Dedifferentiated amniotic fluid mesenchymal stem cell (primary cell): Measurements from ENCODE around the gene HNRNPL.
"Not testable (repeated sequence)": the region's sequence is repeated elsewhere in the genome, so short reads cannot be mapped to it uniquely, and the experiment has no call there.

ENCODE experiments used
- DNase-seq: peaks from one replicate; pipeline ENCODE4 v3.0.0-alpha.2; 2016; ENCODE audit errors: extremely low spot score

The HNRNPL gene

DNA sequence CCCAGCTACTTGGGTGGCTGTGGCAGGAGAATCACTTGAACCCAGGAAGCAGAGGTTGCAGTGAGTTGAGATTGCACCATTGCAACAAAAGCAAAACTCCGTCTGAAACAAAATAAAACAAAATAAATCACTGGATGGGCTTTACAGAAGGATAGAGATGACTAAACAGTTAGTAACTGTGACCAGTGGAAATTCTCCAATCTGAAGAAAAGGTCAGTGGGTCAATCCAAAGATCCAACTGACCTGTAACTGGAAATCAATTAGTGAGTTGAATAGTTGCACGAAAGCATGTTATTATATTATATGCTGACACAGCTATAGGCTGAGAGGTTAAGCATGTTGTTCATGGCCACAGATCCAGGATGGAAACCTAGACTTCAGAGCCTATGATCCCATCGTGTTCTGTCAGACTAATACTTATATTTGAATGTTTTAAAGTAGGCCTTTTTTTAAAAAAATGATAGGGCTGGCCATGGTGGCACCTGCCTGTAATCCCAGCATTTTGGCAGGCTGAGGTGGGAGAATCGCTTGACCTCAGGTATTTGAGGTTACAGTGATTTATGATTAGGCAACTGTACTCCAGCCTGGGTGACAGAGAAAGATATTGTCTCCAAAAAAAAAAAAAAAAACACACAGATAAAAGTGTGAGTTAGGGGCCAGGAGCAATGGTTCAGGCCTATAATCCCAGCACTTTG lies 19.6 kb downstream of the HNRNPL start:
- no peak for DNase-seq

DNA sequence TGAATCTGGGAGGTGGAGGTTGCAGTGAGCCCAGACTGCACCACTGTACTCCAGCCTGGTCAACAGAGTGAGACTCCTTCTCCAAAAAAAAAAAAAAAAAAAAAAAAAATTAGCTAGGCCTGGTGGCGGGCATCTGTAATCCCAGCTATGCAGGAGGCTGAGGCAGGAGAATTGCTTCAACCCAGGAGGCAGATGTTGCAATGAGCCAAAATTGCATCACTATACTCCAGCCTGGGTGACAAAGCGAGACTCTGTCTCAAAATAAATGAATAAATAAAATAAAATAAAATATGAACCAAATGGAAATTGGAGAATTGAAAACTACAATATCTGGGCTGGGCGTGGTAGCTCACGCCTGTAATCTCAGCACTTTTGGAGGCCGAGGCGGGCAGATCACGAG lies 20.6 kb downstream of the HNRNPL start:
- DNase-seq, result not testable (repeated sequence)

DNA sequence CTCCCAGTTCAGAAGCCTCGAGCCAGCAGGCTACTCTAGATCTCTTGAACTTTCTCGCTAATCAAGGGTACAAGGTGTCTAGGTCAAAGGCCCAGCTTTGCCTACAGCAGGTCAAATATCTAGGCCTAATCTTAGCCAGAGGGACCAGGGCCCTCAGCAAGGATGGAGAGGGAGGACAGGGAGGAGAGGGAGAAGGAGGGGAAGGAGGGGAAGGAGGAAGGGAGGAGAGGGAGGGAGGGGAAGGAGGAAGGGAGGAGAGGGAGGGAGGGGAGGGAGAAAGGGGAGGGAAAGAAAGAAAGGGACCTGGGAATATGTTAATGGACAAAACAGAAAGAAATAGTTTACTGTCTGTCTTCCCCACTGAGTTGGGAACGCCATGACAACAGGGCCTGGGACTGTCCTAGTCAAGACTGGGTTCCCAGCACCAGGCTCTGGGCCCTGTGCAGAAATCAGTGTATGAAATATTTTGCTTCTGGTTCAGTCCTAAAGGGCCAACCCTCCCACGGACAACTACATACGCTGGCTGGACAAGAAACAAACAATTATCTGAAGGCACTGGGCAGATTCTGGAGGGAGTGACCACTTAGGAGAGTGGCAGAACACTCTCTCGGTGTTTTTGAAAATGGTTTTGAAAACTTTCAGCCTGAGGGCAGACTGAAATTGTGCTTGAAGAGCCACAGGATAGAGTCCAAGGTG lies 22.8 kb downstream of the HNRNPL start:
- no peak for DNase-seq

DNA sequence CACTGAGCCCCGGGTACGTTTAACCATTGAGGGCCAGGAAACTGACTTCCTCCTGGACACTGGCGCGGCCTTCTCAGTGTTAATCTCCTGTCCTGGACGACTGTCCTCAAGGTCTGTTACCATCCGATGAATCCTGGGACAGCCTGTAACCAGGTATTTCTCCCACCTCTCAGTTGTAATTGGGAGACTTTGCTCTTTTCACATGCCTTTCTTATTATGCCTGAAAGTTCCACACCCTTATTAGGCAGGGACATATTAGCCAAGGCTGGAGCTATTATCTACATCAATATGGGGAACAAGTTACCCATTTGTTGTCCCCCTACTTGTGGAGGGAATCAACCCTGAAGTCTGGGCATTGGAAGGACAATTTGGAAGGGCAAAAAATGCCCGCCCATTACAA lies 23.9 kb downstream of the HNRNPL start:
- DNase-seq, result not testable (repeated sequence)

DNA sequence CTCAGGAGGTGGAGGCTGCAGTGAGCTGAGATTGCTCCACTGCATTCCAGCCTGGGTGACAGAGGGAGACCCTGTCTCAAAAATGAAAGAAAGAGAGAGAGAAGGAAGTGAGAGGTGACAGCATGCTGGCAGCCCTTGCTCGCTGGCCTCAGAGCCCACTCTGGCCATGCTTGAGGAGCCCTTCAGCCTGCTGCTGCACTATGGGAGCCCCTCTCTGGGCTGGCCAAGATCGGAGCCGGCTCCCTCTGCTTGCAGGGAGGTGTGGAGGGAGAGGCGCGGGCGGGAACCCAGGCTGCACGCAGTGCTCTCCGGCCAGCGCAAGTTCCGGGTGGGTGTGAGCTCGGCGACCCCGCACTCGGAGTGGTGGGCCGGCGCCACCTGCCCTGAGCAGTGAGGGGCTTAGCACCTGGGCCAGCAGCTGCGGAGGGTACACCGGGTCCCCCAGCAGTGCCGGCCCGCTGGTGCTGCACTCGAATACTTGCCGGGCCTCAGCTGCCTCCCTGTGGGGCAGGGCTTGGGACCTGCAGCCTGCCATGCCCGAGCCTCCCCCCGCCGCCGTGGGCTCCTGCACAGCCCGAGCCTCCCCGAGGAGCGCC lies 28.5 kb downstream of the HNRNPL start:
- not testable (repeated sequence) for DNase-seq

DNA sequence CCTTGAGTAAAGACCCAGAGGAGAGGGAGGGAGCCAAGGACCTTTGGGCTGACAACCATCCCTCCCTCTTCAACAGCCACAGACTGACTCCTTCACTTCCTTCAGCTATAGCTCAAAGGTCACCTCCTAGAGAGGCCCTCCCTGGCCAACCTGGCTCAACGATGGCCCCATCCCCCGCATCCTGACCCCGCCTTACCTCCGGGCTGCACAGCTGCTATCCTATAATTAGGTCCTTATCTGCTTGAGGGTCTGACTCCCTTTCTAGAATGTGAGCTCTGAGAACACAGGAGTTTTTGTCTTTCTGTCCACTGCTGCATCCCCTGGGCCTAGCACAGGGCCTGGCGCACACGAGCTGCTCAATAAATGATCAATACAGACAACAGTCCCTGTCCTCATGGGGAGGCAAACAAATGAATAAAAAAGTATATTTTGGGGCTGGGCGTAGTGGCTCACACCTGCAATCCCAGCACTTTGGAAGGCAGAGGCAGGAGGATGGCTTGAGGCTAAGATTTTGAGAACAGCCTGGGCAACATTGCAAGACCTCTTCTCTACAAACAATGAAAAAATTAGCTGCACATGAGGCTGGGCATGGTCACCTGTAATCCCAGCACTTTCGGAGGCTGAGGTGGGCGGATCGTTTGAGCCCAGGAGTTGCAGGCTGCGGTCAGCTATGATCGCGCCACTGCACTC lies 30.4 kb downstream of the HNRNPL start:
- no peak for DNase-seq

DNA sequence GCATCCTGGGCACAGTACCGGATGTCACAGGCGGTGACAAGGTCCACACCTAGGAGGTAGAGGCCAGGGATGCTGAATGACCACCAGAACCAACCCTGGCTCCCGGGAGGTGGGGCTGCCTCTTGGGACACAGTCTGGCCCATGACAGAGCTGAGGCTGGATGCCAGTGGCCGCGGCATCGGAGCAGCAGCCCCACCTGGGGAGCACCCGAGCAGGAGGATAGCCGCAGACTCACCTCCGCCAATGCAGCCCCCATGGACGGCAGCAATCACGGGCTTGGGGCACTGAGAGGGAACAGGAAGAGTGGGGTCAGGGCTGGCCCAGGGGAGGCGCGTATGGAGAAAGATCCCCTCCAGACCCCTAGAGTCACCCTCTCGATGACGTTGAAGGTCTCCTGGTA lies 32.7 kb downstream of the HNRNPL start:
- DNase-seq, result no peak

DNA sequence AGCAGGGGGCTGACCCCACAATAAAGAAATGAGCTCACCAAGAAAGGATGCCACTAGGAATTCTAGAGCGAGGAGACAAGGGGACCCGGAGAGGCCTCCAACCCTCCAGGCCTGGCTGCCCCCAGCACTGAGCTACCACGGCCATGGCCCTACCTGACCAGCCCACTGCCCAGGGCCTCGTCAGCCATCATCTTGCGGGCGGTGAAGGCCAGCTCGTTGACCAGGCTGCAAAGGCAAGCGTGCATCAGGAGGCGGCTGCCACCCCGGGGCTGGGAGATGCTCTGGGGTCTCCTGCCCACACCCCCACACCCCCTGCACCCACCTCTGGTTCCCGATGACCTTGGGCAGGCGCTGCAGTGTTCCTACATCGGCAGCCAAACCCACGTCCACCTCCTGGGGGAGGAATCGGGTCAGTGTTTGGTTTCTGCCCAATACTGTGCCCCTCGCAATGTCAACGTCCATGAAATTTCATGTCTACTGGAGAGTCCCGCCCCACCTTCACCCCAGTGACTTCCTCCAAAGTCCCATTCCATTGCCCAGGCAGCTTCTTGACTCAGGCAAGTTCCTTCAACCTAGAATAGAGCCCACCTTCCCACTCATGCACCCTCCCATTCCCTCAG lies 33.5 kb downstream of the HNRNPL start:
- DNase-seq, result no peak

DNA sequence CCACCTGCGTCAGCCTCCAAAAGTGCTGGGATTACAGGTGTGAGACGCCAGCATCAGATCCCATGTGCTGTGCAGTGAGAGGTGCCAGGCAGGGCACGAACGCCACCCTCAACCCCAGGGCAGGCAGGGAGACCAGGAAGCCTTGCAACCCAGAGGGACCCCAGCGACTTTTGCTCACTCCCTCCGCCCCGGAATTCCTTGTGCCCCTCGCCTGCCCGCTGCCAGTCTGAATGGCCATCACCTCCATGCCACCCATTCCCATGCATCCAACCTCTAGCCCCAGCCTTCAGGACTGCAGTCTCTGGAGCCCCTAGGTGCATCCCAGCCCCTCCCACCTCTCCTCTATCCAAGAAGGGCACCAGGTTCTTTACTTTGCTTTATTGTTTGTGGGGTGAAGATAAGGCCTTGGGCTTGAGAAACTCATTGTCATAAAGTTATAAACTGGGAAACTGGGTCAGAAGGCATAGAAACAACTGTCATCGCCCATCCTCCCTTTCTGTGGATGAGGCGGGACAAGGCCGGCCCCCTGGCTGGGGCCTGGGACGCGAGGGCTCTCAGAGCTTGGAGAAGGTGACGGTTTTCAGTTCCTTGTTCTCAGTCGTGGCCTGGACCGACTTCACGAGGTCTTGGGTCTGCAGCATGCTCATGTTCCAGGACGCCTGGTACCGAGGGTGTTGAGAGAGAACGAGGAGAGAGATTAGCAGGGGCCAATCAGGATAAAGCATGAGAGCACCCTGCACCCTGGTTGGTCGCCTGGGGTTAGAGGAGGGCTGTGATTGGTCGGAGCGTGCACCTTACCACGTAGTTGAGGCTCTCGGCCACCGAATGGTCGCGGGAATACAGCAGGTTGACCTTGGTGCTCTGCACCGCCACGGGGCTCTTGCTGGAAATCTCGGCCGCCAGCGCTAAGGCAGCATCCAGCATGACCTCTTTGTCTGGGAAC lies 34.5 kb downstream of the HNRNPL start:
- DNase-seq, result no peak

DNA sequence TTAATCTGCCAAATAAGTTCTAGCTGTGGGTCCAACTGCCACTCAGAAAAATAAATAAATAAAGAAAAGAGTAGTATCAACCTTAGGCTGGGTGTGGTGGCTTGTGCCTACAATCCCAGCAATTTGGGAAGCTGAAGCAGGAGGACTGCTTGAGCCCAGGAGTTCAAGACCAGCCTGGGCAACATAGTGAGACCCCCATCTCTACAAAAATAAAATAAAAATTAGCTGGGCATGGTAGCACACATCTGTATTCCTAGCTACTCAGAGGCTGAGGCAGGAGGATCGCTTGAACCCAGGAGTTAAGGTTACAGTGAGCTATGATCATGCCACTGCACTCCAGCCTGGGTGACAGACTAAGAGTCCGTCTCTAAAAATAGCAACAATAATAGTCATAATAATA lies 35.9 kb downstream of the HNRNPL start:
- DNase-seq, result not testable (repeated sequence)

DNA sequence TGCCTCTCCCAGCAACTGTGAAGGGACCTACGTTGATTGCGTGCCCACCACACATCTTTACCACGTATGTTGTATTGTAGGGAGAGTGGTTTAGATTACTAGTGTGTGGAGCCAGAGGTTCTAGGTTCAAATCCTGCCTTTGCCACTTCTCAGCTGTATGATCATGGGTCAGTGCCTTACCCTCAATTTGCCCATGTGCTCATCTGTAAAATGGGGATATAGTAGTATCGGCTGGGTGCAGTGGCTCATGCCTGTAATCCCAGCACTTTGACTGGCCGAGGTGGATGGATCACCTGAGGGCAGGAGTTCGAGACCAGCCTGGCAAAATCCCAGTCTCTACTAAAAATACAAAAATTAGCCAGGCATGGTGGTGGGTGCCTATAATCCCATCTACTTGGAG lies 36.5 kb downstream of the HNRNPL start:
- no peak for DNase-seq

DNA sequence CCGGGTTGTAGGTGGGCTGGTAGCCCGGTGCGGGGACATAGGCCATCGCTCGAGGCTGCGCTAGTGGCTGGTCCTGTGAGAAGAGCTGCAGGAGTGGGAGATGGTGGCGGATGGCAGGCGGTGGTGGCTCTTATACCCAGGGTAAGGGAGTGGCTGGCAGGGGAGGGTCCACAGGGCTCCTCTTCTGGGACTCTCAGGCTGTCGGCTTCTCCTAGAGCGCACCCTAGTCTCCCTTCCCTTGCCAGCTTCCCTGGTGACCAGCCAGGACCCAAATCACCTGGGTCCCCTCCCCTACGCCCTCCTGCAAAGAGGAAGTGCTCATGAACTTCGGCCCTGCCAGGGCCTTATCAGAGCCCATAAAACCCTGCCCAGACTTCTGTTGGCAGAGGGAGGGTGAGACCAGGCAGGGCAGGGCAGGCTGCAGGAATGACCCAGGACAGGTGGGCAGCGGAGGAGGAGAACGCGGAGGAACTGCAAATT lies 36.9 kb downstream of the HNRNPL start, which contains the start of gene LGALS4:
Gene LGALS4, minus strand, starts transcription at position 105 of the 480 bp plus-strand sequence. Its CDS starts 59 bp downstream, at position 46.
- DNase-seq, result no peak

DNA sequence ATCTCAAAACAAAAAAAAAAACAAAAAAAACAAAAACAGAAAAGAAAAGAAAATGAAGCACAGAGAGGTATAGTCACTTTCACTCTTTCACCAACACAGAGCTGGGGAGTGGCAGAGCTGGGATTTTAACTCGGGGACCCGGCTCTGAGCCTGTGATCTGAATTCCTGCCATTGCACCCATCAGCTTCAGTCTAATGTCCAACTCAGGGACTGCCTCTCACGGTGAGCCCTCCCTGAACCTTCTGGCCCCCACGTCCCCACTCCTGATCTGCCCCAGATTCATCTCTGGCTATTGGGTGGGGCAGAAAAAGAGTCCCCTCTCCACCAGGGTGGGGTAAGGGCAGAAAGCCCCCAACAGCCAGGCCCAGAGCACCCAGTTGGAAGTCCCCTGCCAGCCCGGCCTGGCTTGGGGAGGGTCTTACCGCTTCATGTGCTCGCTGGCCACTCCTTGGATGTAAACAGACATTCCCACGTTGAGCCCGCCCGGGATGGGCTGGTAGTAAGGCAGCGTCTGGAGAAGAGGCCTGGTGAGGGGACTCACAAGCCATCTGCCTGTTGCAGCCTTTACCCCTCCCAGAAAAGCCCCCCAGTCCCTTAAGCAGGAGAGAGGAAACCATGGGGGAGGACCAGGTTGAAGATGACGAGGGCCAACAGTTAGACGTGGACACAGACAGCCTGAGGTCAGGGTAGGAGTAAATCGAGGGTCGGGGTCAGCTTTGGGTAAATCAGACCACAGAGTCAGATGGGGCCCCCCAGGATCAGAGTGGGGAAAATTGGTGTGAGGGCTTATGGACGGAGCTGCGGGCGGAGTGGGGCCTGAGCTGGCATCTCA lies 37.6 kb downstream of the HNRNPL start:
- no peak for DNase-seq

DNA sequence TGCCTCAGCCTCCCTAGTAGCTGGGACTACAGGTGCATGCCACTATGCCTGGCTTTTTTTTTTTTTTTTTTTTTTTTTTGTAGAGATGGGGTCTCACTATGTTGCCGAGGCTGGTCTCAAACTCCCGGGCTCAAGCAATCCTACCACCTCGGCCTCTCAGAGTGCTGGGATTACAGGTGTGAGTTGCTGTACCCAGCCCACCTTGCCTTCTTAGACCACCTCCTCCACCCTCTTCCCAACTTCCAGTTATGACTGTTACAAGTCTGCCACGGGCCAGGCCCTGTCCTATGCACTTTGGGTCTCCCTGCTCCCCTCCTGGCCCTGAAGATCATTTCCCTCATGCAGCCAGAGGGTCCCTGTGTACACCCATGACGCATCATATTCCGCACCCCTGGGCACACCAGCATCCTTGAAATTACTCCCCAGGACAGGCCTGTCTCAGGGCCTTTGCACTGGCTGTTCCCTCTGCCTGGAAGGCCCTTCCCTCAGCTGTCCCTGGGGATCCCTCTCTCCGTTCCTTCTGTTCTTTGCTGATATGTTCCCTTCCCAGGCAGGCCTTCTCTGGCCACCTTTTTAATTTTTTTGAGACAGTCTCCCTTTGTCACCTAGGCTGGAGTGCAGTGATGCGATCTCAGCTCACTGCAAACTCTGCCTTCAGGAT lies 40.1 kb downstream of the HNRNPL start:
- DNase-seq, result no peak

DNA sequence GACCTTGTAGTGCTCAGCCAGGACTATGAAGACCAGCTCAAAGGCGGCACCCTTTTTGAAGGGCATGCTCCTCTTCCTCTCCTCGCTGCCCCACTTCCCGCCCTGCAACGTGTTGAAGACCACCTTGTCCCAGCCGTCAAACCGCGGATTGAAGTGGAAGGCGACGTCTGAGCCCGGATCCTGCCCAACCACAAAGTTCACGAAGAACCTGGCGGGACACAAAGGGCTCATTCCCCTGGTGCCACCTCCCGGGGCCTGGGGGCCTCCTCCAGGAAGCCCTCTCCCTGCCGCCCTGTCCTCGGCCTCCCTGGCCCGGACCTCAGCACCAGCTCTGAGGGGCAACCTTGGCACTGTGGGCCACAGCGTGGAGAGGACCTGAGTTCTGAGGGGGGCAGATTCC lies 41.0 kb downstream of the HNRNPL start:
- DNase-seq, result no peak

DNA sequence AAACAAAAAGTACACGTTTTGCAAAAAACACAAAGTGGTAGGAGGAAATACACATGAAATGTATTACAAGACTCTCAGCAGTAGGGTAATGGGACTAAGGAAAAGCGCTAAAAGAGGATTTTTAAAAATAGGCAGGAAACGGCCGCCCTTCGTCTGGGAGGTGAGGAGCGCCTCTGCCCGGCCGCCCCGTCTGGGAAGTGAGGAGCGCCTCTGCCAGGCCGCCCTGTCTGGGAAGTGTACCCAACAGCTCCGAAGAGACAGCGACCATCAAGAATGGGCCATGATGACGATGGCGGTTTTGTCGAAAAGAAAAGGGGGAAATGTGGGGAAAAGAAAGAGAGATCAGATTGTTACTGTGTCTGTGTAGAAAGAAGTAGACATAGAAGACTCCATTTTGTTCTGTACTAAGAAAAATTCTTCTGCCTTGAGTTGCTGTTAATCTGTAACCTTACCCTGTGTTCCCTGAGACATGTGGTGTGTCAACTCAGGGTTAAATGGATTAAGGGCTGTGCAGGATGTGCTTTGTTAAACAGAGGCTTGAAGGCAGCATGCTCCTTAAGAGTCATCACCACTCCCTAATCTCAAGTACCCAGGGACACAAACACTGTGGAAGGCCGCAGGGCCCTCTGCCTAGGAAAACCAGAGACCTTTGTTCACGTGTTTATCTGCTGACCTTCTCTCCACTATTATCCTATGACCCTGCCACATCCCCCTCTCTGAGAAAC lies 42.2 kb downstream of the HNRNPL start:
- not testable (repeated sequence) for DNase-seq

DNA sequence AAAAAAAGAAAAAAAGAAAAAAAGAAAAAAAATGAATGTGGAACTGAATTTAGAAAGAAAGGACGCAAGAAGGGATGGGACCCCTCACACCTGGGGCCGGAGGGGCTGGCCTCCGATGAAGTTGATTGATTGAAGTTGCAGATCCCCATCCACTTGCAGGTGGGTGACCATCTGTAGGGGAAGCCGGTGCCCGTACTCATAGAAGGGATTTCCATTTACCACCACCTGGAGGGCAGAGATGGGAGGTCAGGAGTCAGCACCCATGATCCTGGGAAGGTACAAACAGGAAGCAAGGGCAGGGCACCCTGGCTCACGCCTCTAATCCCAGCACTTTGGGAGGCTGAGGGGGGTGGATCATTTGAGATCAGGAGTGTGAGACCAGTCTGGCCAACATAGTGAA lies 43.4 kb downstream of the HNRNPL start:
- DNase-seq, result no peak

DNA sequence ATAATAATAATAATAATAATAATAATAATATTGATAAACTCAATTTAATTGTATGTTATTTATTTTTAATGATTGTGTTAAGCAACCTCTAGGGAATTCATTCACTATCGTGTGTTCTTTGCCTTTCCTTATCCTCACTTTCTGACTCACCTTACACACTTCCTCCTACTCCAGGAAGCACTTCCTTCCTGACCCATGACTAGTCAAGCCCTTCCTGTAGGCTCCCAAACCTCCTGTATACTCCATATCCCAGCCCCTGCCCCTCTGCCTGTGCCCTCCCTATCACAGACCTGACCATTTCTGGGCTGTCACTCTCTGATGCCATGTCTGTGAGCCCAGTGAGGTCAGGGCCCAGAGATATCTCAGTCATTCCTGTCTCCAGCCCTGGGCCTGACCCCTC lies 44.6 kb downstream of the HNRNPL start:
- no peak for DNase-seq

DNA sequence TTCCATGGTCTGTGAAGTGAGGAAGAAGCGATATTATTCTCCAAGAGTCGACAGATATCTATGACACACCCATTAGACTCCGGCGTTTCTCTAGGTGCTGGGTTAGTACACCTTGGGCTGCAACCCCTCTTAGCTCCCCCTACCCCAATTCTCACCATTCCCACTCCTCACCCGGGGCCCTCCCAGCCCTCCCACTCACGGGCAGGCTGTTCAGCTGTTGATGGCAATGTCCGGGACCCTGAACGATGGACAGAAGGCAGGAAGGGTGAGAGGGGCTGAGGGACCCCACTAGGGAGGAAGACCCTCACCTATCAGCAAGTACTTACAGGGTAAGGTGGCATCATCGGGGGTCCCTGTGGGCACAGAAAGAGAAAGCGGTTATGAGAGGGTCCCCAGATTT lies 46.2 kb downstream of the HNRNPL start:
- no peak for DNase-seq
